ENCODE measurements around the gene LSMEM2. TPM values are rescaled to one million over a fixed set of nuclear protein-coding genes. Genes with fewer than 3 reads are reported as not detected.

LSMEM2 gene
- total RNA-seq, 1 experiment from 2014 or later: 0.57 TPM

DNA sequence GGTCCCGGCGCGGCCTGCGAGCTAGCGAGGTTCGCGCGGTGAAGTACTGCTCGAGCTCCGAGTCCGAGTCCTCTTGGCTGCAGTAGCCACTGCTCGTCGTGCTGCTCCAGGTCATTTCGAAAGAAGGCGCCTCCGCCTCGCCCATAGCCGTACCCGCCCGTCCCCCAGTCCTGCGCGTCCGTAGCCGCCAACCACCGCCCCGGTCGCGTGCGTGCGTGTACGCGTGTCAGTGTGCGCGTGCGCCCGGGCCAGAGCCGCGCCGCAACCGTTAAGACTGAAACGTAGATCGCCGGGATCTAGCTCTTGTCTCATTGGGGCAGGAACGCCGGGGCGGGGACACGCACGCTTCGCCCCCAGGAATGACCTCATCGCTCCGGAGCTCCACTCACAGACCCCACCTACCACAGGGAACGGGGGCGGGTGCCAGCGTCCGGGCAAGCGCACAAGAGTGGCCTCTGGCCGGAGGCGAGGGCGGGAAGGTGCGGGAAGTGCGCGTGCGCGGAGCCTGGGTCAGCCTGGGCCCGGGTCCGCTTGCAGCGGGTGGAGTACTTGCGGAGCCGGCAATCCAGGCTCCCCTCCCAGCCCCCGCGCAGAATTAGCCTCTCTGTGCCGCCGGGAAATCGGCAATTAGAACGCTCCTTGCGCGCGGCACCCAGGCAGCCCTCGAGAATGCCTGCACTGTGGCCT lies 58.4 kb downstream of the LSMEM2 start (continued):
- TF ChIP-seq, protein P1, sequence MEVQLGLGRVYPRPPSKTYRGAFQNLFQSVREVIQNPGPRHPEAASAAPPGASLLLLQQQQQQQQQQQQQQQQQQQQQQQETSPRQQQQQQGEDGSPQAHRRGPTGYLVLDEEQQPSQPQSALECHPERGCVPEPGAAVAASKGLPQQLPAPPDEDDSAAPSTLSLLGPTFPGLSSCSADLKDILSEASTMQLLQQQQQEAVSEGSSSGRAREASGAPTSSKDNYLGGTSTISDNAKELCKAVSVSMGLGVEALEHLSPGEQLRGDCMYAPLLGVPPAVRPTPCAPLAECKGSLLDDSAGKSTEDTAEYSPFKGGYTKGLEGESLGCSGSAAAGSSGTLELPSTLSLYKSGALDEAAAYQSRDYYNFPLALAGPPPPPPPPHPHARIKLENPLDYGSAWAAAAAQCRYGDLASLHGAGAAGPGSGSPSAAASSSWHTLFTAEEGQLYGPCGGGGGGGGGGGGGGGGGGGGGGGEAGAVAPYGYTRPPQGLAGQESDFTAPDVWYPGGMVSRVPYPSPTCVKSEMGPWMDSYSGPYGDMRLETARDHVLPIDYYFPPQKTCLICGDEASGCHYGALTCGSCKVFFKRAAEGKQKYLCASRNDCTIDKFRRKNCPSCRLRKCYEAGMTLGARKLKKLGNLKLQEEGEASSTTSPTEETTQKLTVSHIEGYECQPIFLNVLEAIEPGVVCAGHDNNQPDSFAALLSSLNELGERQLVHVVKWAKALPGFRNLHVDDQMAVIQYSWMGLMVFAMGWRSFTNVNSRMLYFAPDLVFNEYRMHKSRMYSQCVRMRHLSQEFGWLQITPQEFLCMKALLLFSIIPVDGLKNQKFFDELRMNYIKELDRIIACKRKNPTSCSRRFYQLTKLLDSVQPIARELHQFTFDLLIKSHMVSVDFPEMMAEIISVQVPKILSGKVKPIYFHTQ (CRISPR knock-in tag; IDR thresholded peaks at IDR 0.05): no peak
- TF ChIP-seq, protein P2, sequence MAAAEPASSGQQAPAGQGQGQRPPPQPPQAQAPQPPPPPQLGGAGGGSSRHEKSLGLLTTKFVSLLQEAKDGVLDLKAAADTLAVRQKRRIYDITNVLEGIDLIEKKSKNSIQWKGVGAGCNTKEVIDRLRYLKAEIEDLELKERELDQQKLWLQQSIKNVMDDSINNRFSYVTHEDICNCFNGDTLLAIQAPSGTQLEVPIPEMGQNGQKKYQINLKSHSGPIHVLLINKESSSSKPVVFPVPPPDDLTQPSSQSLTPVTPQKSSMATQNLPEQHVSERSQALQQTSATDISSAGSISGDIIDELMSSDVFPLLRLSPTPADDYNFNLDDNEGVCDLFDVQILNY (CRISPR knock-in tag; IDR thresholded peaks at IDR 0.05): peak; percentile 64; the same call in 1 of the 2 replicates
- TF ChIP-seq NFE2L1 (CRISPR knock-in tag; IDR thresholded peaks at IDR 0.05) (no peak; the same call in none of the 2 replicates), CBFB (CRISPR knock-in tag; IDR thresholded peaks at IDR 0.05; ENCODE audit: low read depth) (0 out of 2 replicates have a peak, but pooled peaks have one; percentile 10), IRF2 (CRISPR knock-in tag; IDR thresholded peaks at IDR 0.05; ENCODE audit: borderline replicate concordance, low read depth) (no peak), RORB (CRISPR knock-in tag; IDR thresholded peaks at IDR 0.05) (no peak), SMAD3 (CRISPR knock-in tag; IDR thresholded peaks at IDR 0.05; ENCODE audit: borderline replicate concordance) (peak; percentile 74; the same call in 1 of the 2 replicates)
- TF ChIP-seq, protein P3, sequence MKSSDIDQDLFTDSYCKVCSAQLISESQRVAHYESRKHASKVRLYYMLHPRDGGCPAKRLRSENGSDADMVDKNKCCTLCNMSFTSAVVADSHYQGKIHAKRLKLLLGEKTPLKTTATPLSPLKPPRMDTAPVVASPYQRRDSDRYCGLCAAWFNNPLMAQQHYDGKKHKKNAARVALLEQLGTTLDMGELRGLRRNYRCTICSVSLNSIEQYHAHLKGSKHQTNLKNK (CRISPR knock-in tag; IDR thresholded peaks at IDR 0.05): no peak
- TF ChIP-seq, protein P4, sequence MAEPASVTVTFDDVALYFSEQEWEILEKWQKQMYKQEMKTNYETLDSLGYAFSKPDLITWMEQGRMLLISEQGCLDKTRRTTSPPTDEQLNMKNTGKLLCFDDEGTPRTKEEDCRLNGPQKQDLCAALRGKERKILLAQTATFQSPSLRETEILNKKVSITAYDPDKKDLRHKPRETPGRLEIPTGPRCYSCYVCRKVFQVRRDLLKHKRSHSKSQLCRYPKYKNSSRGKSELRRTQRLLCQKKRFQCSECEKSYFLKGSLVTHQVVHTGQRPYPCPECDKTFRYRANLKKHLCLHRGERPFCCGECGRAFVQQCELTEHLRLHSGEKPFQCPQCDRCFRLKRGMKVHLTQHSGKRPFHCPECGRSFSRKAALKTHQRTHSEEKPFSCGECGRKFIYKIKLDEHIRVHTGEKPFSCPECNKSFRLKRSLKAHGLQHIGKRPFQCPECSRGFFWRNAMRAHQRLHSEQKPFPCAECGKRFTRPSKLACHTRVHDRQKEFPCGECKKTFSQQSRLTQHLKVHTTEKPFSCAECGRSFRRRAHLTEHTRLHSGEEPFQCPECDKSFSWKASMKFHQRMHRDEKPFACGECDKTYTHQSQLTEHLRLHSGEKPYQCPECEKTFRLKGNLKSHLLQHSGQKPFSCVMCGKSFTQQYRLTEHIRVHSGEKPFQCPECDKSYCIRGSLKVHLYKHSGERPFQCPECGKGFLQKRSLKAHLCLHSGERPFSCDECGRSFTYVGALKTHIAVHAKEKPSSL (CRISPR knock-in tag; conservative IDR thresholded peaks at IDR 0.05): no peak
- TF ChIP-seq, protein P5, sequence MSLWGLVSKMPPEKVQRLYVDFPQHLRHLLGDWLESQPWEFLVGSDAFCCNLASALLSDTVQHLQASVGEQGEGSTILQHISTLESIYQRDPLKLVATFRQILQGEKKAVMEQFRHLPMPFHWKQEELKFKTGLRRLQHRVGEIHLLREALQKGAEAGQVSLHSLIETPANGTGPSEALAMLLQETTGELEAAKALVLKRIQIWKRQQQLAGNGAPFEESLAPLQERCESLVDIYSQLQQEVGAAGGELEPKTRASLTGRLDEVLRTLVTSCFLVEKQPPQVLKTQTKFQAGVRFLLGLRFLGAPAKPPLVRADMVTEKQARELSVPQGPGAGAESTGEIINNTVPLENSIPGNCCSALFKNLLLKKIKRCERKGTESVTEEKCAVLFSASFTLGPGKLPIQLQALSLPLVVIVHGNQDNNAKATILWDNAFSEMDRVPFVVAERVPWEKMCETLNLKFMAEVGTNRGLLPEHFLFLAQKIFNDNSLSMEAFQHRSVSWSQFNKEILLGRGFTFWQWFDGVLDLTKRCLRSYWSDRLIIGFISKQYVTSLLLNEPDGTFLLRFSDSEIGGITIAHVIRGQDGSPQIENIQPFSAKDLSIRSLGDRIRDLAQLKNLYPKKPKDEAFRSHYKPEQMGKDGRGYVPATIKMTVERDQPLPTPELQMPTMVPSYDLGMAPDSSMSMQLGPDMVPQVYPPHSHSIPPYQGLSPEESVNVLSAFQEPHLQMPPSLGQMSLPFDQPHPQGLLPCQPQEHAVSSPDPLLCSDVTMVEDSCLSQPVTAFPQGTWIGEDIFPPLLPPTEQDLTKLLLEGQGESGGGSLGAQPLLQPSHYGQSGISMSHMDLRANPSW (CRISPR knock-in tag; conservative IDR thresholded peaks at IDR 0.05; ENCODE audit: low read depth): no peak

Other genes starting within 250 kb of the LSMEM2 start
- gene RBM5, start 190.2 kb upstream of the LSMEM2 start, total RNA-seq (2021): 88.0 to 92.3 TPM (median 92.1 TPM) in 3 replicates
- 49.0 to 52.0 TPM (median 52.0 TPM) in 3 replicates for gene SEMA3F, start 123.8 kb upstream of the LSMEM2 start, total RNA-seq (2021)
- 0.13 to 0.39 TPM (median 0.14 TPM) in 3 replicates for gene GNAT1, start 87.5 kb upstream of the LSMEM2 start, total RNA-seq (2021)
- 0.90 to 1.6 TPM (median 1.3 TPM) in 3 replicates for gene SLC38A3, start 73.8 kb upstream of the LSMEM2 start, total RNA-seq (2021)
- gene GNAI2, start 42.9 kb upstream of the LSMEM2 start, total RNA-seq (2021): 181 to 185 TPM (median 185 TPM) in 3 replicates
- gene SEMA3B, start 9.9 kb upstream of the LSMEM2 start, total RNA-seq (2021): 7.3 to 9.0 TPM (median 8.7 TPM) in 3 replicates
- gene IFRD2, start 13.3 kb downstream of the LSMEM2 start, total RNA-seq (2021): 63.2 to 92.0 TPM (median 75.6 TPM) in 3 replicates
- 2.9 to 3.8 TPM (median 3.2 TPM) in 3 replicates for gene HYAL3, start 20.3 kb downstream of the LSMEM2 start, total RNA-seq (2021)
- gene NAA80, start 20.3 kb downstream of the LSMEM2 start, total RNA-seq (2021): 13.7 to 17.3 TPM (median 13.7 TPM) in 3 replicates
- 3.4 to 3.8 TPM (median 3.5 TPM) in 3 replicates for gene HYAL1, start 24.5 kb downstream of the LSMEM2 start, total RNA-seq (2021)
- gene HYAL2, start 43.7 kb downstream of the LSMEM2 start, total RNA-seq (2021): 58.0 to 65.6 TPM (median 62.9 TPM) in 3 replicates
- gene TUSC2, start 49.1 kb downstream of the LSMEM2 start, total RNA-seq (2021): 34.7 to 41.1 TPM (median 38.0 TPM) in 3 replicates
- gene RASSF1, start 61.7 kb downstream of the LSMEM2 start, total RNA-seq (2021): 13.2 to 14.5 TPM (median 14.5 TPM) in 3 replicates
- 0.46 to 0.80 TPM (median 0.74 TPM) in 3 replicates for gene ZMYND10, start 66.6 kb downstream of the LSMEM2 start, total RNA-seq (2021)
- gene NPRL2, start 71.7 kb downstream of the LSMEM2 start, total RNA-seq (2021): 20.6 to 26.6 TPM (median 23.9 TPM) in 3 replicates
- gene CYB561D2, start 71.8 kb downstream of the LSMEM2 start, total RNA-seq (2021): 9.8 to 12.0 TPM (median 11.3 TPM) in 3 replicates
- gene TMEM115, start 80.4 kb downstream of the LSMEM2 start, total RNA-seq (2021): 26.7 to 30.0 TPM (median 28.4 TPM) in 3 replicates
- 22.0 to 23.4 TPM (median 22.3 TPM) in 3 replicates for gene CACNA2D2, start 224.5 kb downstream of the LSMEM2 start, total RNA-seq (2021)

All from WTC11 (cell line).